Measurements from ENCODE around the gene SMPX. TPM values are rescaled to one million over a fixed set of nuclear protein-coding genes. Genes with fewer than 3 reads are reported as not detected.

SMPX gene
- total and polyA plus RNA-seq, 2 of the 4 experiments (the other 2 are of a cell fraction) = not detected

- H2BK5ac ChIP-seq (ENCODE audit: low read depth, low read length, poor library complexity, severe bottlenecking) = no peak overlapping the region
- no peak for DNase-seq
- TF ChIP-seq MXI1 (IDR thresholded peaks at IDR 0.05; ENCODE audit: borderline replicate concordance, low read depth, low read length) (no peak), NFE2L2 (IDR thresholded peaks at IDR 0.05; ENCODE audit: low read depth, low read length) (no peak), RFX5 (IDR thresholded peaks at IDR 0.05; ENCODE audit: low read depth, low read length) (no peak), POLR2A (IDR thresholded peaks at IDR 0.05; ENCODE audit: low read depth, low read length) (no peak), FOS (IDR thresholded peaks at IDR 0.05; ENCODE audit: low read depth, low read length) (no peak), RCOR1 (IDR thresholded peaks at IDR 0.05; ENCODE audit: insufficient replicate concordance, low read length) (no peak), CEBPB (IDR thresholded peaks at IDR 0.05; ENCODE audit: low read depth, low read length) (no peak), MAZ (IDR thresholded peaks at IDR 0.05; ENCODE audit: borderline replicate concordance, low read depth, low read length) (no peak), SMC3 (IDR thresholded peaks at IDR 0.05; ENCODE audit: low read depth, low read length) (no peak), ELK1 (IDR thresholded peaks at IDR 0.05; ENCODE audit: borderline replicate concordance, low read depth, low read length) (no peak), CHD1 (IDR thresholded peaks at IDR 0.05; ENCODE audit: low read depth, low read length) (no peak), CTCF (conservative IDR thresholded peaks at IDR 0.05; ENCODE audit: low read depth, low read length) (no peak), MAFK (IDR thresholded peaks at IDR 0.05; ENCODE audit: low read depth, low read length) (no peak), RAD21 (IDR thresholded peaks at IDR 0.05; ENCODE audit: low read length) (no peak), BHLHE40 (IDR thresholded peaks at IDR 0.05; ENCODE audit: low read depth, low read length) (no peak)
- dilution Hi-C loops (cut with HindIII; ENCODE audit: low sequenced_read_pairs, unreplicated experiment) (no loop called here), intact Hi-C loops (cut with micrococcal nuclease) (no loop called here), in situ Hi-C loops (cut with MboI; ENCODE audit: low sequenced_read_pairs) (no loop called here)
- no peak overlapping the region for H3K4ac ChIP-seq (ENCODE audit: low read depth, low read length)
- no peak overlapping the region for H2AK9ac ChIP-seq (replicated peaks; ENCODE audit: low read depth, low read length, poor library complexity)
- H2AFZ ChIP-seq (replicated peaks; ENCODE audit: low read length, poor library complexity) = no peak overlapping the region
- no peak overlapping the region for H3K23ac ChIP-seq (ENCODE audit: low read depth, low read length)
- no peak overlapping the region for H4K5ac ChIP-seq (ENCODE audit: low read depth, low read length)
- peaks cover 3% of the 10 kb centered on the region; the same call in 1 of the 2 replicates for H3K27me3 ChIP-seq (ENCODE audit: control insufficient read depth, insufficient read depth, low read length)
- H3K56ac ChIP-seq (ENCODE audit: extremely low read depth, insufficient read depth, low read length) = no peak overlapping the region
- BruUV-seq (replicated peaks) = no TSS peak
- no peak overlapping the region for H2BK20ac ChIP-seq (ENCODE audit: low read depth, low read length)
- POLR2A ChIA-PET (ENCODE audit: unreplicated experiment) = no interaction called here
- no peaks in the 10 kb centered on the region for H3K9me1 ChIP-seq (ENCODE audit: insufficient read depth, low read length)
- no peak overlapping the region for H3K4me3 ChIP-seq (ENCODE audit: insufficient read depth, low read depth, low read length)
- no peak overlapping the region for H2BK120ac ChIP-seq (ENCODE audit: low read depth, low read length)
- CTCF ChIA-PET = no interaction called here
- no peak overlapping the region for H3K14ac ChIP-seq (replicated peaks; ENCODE audit: low read depth, low read length)
- no peaks in the 10 kb centered on the region for H3K79me1 ChIP-seq (ENCODE audit: low read depth in 1 of 2, low read length in 2 of 2)
- H3K4me1 ChIP-seq (ENCODE audit: control insufficient read depth, insufficient read depth, low read length) = no peaks in the 10 kb centered on the region
- no peaks in the 10 kb centered on the region for H3K9me3 ChIP-seq (ENCODE audit: control insufficient read depth, insufficient read depth, low read length)
- no CpG with 5 or more reads among the region's 1 CpG for WGBS, 2 experiments (ENCODE audit: extremely low coverage in 2 of 2, insufficient read length in 1 of 2)
- H4K8ac ChIP-seq (ENCODE audit: low read depth in 2 of 2, low read length in 2 of 2) = no peak overlapping the region
- ATAC-seq (ENCODE audit: low read depth) = no peak
- H4K20me1 ChIP-seq (ENCODE audit: insufficient read depth, low read length) = no peaks in the 10 kb centered on the region
- no peak overlapping the region for H3K4me2 ChIP-seq (ENCODE audit: low read depth, low read length)
- no peak overlapping the region for H3K18ac ChIP-seq (ENCODE audit: low read depth, low read length)
- no peak overlapping the region for H3K9ac ChIP-seq (ENCODE audit: low read depth, low read length)
- H2BK15ac ChIP-seq (ENCODE audit: low read depth, low read length) = no peak overlapping the region
- H4K91ac ChIP-seq (ENCODE audit: insufficient read depth, low read depth, low read length) = no peak overlapping the region
- no peaks in the 10 kb centered on the region for H3K36me3 ChIP-seq (ENCODE audit: control insufficient read depth, insufficient read depth, low read length)
- H2AK5ac ChIP-seq (ENCODE audit: low read depth, low read length) = no peak overlapping the region
- H3K27ac ChIP-seq (ENCODE audit: insufficient read depth, low read length) = no peak overlapping the region
These were observed 20.3 kb upstream of the SMPX start for GRCh38 chrX:21778236-21778635.
